Jurkat, Clone E6-1 (cell line): ENCODE data around the gene SERPINH1.

Experiments
- DNase-seq: peaks from one replicate; pipeline ENCODE4 v3.0.0-alpha.2; 2011; ENCODE audit warnings: low read depth, low spot score
- H3K4me3 ChIP-seq: 2 replicates; pipeline ENCODE4 v1.5.1; 2011; ENCODE audit warnings: mild to moderate bottlenecking, low read length, control low read depth, moderate library complexity

The SERPINH1 gene

DNA sequence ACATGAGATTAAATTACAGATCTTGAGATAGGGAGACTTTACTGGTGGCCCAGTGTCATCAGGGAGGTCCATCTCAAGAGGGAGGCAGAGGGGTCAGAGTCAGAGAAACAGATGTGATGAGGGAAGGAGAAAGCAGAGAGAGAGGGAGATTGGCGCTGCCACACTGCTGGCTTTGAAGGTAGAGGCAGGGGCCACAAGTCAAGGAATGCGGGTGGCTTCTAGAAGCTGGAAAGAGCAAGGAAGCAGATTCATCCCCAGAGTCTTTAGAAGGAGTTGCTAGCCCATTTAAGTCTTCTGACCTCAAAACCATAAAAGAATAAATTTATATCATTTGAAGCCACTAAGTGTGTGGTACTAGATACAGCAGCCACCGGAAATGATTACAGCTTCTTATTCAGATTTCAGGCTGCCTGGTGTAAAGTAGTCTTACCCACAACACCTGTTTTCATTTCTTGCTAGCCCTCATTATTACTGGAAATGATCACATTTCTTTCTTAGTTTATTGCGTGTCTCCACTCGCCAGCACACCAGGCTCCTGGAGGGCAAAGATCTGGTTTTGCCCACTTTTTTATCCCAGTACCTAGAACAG is 12.6 kb upstream of the SERPINH1 start:
- peak; percentile 80 for DNase-seq
- no peak overlapping the region for H3K4me3 ChIP-seq

DNA sequence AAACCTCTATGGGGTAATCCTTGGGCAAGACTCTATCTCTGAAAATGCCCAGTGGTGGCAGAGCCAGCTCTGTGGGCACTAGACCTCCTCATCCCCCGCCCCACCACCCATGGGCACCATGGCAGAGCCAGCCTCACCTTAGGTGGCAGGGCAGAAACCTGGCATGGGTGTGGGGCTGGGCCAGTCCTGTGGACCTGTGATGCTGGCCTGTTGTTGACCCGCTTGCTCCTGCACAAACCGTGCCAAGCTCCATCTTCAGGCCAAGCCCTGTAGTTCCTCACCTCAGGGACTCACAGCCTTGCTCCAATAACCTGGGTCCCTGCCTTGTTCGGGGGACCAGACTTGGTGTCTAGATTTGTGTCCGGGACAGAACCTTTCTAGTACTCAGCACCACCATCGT is 8.9 kb upstream of the SERPINH1 start:
- DNase-seq, result no peak
- H3K4me3 ChIP-seq, result no peak overlapping the region

DNA sequence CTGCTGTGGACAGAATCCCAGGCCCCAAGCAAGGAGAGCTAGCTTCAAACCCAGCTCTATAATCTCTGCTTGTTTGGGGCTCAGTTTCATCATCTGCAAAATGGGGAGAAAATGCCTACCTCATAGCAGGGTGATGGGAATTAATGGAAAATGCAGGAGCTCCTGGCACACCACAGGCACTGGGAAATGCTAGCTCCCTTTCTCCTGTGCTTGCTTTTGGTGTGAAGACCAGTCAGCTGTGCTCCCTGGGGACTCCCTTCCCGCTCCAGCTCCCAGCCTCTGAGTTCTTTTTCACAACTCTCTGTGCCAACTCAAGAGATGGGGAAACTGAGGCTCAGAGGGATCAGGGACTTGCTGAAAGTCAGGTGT is 8.2 kb upstream of the SERPINH1 start:
- no peak overlapping the region for H3K4me3 ChIP-seq
- DNase-seq, result no peak

DNA sequence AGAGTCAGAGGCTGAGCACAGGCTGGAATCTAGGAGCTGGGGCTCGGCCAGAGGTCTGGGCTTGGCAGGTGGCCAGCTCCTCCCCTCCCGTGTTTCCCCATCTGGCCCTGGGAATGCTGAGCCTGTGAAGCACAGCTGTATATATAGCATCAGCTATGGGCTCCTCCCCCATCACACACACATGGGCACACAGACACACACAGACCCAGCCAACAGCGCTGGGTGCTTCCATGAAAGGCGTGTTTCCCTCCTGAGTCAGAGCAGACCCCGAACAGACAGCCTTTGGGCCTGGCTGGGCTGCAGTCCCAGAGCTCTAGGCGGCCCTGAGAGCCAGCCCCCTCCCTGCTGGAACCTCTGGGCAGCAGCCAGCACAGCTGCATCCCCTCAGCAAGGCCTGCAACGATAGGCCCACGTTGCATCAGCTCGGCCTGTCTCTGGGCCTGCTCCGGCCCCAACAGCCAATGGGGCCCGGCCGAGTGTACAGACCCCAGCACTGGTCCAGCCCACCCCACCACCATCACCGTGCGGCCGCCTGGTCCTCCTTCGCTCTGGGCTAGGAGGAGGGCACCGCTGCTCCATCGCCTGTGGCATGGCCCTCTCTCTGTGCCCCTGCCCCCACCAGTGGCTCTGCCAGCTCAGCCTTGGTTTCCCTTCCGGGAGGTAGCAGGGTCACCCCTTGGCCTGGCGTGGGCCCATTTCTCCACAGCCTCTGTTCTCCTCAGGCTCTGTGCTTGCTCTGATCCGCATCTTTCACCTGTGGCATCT is 7.6 kb upstream of the SERPINH1 start:
- no peak for DNase-seq

DNA sequence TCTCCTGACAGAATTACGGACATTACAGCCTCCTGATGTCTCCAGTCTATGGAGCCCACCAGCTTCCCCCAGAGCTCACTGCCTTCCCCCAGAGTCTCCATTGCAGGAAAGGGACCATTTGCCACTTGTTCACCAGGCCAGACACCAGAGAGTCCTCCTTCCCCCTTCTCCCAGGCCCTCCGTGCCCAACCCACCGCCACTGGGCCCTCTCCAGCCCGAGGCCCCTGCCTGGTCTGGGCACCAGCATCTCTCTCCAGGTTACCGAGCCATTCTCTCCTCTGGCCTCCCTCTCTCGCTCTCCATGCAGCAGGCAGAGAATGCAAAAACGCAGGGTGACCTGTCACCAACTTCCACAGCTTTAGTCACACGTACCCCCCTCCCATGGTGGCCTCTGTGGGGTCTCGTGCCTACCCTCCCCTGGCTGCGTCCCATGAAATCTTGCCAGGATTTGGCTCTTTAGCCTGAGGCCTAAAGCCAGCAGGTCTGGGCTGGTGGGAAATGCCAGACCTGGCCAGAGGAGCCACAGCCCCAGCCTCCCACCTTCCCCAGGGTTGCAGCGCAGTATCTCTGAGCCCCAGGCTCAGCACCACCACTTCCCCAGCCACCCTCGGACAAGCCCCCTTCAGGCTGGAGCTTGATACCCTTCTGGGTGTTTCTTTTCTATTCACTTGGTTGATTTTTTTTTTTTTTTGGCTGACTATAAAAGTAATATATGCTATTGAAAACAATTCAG is 6.8 kb upstream of the SERPINH1 start:
- H3K4me3 ChIP-seq, result no peak overlapping the region
- DNase-seq, result no peak

More for the DNA sequence above, 7.6 kb upstream of the SERPINH1 start:
- H3K4me3 ChIP-seq, result no peak overlapping the region

DNA sequence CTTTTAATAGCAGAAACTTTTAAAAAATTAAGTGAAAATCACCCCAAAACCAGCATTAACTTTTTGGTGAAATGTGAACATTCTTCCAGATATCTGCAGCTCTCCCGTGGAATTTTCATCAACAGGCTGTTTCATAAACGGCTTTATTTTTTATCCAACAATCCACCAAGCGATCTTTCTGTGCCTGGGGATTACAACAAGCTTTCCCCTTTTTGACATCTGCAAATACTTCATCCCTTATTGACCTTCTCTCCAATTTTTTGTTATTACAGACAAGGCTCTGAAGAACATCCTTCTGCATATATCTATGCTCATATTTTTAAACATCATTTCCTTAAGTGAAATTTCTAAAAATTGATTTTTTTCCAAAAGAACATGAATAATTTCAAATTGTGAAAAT is 5.8 kb upstream of the SERPINH1 start:
- no peak overlapping the region for H3K4me3 ChIP-seq
- no peak for DNase-seq

DNA sequence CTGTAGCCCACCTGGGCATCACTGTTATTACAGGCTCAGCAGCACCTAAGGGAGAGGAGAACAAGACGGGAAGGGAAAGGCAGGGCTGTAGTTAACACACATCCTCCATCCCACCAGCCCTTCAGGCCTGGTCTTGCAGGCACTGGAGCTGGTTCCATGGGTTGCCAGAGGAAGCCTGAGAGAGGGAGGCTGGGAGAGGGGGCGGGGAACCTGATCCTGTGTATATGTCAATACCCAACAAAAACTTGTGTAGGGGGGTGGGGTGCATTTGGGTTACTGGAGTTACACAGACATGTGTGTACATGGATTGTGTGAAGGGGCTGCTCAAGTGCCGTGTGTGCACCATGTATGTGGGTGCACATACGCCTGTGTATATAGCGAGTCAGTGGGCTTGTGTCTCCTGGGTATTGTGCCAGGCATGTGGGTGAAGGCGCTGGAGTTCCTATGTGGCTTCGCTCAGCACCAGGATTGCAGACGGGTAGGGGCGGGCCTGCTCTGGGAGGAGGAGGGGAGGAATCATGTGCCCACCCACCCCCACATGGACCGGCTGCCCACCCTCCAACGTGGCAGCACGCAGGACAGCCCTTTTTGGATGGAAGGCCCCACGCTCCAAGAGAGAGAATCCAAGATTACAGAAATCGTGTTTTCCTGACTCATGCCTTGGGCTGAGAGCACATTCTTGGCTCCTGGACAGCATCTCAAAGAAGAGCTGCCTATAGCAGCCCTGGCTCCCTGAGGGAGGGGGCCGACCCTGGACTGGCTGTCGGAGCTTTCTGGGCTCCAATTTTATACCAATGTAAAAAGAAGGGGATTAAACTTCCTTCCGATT is 4.2 kb upstream of the SERPINH1 start:
- no peak overlapping the region for H3K4me3 ChIP-seq
- no peak for DNase-seq

DNA sequence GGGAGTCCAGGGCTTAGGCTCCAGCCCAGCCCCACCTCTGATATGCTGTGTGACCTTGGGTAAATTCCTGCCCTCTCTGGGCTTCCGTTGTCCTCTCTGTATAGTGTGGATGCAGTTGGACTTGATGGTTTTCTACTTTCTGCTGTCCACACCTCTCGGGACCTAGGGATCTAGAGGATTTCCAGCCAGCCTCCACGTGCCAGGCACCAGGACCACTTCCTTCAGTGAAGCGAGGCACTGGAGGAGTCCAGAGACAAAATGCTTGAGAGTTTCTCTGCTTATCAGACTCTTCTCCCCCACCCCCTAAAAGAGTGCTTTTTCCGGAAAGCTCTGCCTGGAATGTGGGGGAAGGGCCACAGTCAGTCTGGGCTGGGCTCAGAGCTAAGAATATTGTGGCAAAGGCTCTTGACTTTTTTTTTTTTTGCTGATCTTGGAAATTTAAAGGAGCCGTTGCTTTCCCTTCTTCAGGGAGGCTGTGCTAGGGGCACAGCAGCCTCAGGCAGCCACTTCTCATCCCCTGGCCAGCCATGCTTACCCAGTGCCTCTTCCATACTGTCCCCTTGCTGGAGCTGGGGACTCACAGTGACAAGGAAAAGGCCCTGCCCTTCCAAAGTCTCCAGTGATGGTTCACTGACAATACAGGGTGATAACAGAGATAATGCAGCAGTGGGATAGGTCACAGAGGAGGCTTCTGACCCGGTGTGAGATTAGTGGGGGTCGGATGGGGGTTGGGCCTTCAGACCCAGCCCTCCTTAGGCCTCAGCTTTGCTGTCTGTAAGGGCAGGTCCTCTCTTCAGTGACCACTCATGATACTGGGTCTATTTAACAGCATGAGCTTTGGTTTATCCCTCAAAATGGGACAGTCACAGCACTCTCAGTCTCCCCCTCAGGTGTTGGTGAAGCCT is 2.9 kb upstream of the SERPINH1 start:
- DNase-seq, result no peak
- H3K4me3 ChIP-seq, result no peak overlapping the region

DNA sequence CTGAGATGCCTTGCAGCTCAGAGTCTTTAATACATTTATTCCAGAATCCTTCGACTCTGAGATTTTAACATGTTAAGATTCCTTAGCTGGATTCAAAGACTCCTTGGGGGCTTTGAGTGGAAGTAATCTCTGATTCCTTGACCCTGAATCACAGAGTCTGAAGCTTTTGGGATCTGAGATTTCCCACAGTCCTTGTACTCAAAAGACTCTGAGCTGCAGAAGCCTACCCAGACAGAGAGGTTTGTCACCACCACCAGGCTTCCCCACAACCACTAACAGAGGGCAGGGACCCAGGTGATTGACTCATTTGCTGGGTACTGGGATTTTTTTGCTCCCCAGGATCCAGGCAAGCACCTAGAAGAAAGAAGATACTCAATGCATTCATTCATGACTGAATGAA is 1.4 kb upstream of the SERPINH1 start:
- DNase-seq, result no peak
- no peak overlapping the region for H3K4me3 ChIP-seq

DNA sequence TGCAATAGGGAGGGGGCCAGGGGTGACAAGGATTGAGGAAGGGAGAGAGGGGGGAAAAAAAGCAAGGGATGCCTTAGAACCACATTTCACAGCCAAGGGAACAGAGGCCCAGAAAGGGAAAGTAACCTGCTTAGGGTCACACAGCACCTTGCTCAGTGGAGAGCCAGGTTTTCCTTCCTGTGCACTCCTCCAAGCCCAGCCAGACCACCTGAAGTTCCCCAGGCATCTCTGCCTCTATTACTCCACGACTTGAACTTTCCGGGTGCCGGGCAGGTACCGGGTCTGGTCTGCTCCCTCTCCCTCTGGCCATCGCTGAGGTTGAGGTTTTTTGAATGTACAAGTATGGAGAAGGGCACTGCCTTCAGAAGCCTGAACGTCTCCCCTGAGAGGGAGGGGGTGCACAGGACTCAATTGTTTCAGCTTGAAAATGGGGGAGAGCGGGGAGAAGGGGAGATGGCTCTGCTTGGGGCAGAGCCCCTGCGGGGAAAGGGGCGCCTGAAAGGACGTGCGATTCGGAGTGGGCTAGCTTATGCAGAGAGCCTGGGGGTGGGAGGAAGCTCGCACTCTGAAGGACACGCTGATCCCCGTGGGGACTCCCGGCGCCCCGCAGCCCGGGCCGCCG is 516 bp upstream of the SERPINH1 start:
- no peak for DNase-seq
- peak overlapping the region; percentile 68 for H3K4me3 ChIP-seq

DNA sequence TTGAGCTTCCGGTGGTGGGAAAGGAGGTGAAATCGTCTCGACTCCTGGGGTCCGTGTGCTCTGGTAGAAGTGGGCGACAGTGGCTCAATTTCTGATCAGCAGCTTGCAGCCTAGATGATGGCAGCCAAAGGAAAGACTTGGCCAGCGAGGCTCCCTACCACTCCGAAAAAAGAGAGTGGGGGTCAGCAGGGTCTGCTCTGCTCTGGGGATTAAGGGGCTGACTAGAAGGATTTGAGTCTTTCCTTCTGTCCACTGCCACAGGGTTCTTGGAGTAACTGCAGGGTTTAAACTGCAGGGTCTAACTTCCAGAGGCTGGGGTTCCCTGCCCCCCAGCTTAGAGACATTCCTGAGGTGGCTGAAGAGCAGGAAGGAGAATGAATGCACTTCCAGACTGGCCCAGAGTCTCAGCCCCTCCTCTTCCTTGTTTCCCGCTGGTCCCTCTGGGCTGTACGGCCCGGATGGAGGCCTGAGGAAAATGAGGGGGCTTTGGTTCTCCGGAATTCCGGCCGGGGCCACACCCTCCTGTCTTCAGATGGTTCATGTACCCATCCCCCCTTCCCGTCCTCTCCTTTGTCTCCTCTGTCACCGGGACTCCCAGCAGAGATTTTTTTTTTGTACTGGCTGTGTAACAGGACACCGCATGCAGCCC is 907 bp downstream of the SERPINH1 start:
- no peak for DNase-seq
- peak overlapping the region; percentile 68 for H3K4me3 ChIP-seq

DNA sequence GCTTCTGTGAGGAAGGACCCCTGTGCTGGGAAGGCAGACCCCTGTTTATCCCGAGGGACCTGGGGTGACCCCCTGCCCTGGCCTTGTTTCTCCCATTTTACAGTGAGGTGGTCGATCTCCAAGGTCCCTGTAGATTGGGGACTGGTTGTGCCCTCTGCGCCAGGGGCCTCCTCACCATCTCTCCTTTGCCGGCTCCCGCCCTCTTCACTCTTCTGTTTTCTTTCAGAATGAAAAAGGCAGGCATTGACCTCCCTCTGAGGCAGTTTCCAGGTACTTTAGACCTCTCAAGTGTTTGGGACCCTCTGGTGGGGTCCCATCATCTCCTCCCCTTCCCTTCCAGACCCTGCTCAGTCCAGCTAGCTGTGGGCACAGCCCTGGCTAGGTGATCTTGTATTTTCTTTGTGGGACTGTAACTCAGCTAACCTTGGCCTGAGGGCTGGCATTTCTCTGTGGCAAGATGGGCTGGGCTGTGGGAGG is 1.5 kb downstream of the SERPINH1 start:
- H3K4me3 ChIP-seq, result no peak overlapping the region
- no peak for DNase-seq

DNA sequence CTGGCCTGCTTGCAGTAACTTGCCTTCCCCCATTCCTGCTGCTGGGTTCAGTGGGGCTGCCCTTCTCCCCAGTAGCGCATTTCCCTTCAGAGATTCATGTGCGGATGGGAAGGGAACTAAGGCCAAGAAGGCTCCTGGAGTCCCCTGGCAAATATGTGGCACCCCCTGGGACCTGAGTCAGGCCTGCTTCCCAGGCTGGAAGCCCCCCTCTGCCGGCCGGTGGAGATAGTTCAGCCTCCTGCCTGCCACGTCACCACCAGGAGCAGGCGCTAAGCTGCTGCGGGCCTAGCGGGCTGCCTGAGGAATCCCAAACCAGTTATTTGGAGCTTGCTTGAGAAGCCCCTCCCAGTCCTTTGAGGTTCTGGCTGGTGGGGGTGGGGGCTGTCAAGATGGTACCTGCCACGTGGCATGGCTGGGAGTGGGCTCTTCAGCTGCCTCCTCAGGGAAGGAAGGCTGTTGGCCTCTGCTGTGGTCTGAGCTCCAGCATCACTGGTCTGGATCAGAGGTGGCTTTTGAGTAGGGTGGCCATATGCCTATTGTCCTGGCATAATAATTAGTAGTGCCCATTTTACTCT is 2.0 kb downstream of the SERPINH1 start:
- DNase-seq, result no peak
- H3K4me3 ChIP-seq, result no peak overlapping the region

DNA sequence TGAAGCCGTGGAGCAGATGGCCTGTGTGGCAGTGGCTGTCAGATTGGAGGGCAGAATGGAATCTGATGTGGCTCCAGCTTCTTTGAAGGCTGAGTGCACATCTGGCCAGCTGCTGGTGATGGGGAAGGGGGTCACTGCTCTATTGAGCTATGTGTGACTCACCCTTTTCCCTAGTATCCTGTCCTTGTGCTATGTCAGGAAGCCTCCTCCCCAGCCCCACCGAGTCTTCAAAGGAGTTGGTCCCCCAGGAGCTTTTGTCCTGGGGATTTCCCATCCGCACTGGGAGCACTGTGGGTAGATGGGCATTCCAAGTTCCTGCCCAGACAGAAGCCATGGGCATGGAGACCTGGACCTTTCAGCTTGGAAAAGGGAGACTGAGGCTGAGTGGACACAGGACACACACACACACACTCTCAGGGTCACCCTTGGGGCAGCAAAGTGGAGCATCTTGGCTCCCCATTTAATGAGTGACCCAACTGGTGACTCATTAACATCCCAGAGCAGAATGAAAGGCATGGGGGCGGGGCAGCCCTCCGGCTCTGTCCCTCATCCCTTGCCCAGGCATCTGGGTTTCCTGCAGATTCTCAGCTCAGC is 3.3 kb downstream of the SERPINH1 start:
- H3K4me3 ChIP-seq, result no peak overlapping the region

DNA sequence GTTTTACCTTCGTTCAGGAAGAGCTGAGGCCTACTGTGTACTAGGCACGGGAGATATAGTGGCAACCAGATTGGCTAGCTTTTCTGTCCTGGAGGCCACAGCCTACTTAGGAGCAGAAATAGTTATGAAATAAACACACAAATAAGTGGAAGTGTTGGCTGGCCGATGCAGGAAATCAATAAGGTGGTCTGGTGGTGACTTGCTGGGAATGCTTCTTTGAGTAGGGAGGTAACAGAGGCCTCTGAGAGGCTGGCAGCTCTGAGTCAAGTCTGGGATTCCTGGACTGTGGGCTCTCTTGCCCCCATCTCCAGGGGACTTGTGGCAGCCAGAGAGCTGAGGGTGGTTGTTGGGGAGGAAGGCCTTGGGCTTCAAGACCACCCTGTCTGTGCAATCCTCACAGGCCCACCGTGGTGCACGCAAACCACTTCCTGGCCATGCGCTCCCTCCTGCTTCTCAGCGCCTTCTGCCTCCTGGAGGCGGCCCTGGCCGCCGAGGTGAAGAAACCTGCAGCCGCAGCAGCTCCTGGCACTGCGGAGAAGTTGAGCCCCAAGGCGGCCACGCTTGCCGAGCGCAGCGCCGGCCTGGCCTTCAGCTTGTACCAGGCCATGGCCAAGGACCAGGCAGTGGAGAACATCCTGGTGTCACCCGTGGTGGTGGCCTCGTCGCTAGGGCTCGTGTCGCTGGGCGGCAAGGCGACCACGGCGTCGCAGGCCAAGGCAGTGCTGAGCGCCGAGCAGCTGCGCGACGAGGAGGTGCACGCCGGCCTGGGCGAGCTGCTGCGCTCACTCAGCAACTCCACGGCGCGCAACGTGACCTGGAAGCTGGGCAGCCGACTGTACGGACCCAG is 4.1 kb downstream of the SERPINH1 start:
- peak; percentile 51 for DNase-seq
- H3K4me3 ChIP-seq, result no peak overlapping the region

More for the DNA sequence above, 3.3 kb downstream of the SERPINH1 start:
- DNase-seq, result no peak

DNA sequence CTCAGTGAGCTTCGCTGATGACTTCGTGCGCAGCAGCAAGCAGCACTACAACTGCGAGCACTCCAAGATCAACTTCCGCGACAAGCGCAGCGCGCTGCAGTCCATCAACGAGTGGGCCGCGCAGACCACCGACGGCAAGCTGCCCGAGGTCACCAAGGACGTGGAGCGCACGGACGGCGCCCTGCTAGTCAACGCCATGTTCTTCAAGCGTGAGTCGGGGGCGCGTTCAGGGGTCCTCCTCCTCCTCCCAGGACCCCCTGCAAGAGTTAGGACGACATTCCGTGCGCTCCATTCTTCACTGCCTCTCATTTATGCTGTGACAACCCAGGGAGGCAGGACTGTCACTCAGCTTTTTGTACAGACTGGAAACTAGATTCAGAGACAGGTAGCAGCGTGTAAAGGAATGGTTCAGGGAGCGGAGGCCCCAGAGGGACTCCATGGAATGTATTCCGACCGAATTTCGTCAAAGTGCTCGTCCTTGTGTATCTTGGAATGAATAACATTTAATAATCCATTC is 4.8 kb downstream of the SERPINH1 start:
- no peak overlapping the region for H3K4me3 ChIP-seq

More for the DNA sequence above, 4.8 kb downstream of the SERPINH1 start:
- DNase-seq, result no peak
